HUES6 (cell line): ENCODE results near the gene TNC.

Experiments
- H3K27ac ChIP-seq: 2 replicates; pipeline ENCODE4 v1.7.0; 2013; ENCODE audit warnings: low read depth, mild to moderate bottlenecking, low read length, inconsistent platforms
- H3K27me3 ChIP-seq: 2 replicates; pipeline ENCODE4 v1.6.1; 2013; ENCODE audit warnings: low read length; ENCODE audit not compliant: control insufficient read depth, insufficient read depth
- H3K36me3 ChIP-seq: 2 replicates; pipeline ENCODE4 v1.6.1; 2013; ENCODE audit warnings: low read length; ENCODE audit not compliant: control insufficient read depth, insufficient read depth
- H3K4me1 ChIP-seq: 2 replicates; pipeline ENCODE4 v1.6.1; 2013; ENCODE audit warnings: low read length; ENCODE audit not compliant: control insufficient read depth, insufficient read depth
- H3K4me3 ChIP-seq: 2 replicates; pipeline ENCODE4 v1.5.1; 2013; ENCODE audit warnings: low read depth, low read length
- H3K9ac ChIP-seq: one replicate; pipeline ENCODE4 v1.6.1; 2013; ENCODE audit warnings: mild to moderate bottlenecking, low read length
- H3K9me3 ChIP-seq: 2 replicates; pipeline ENCODE4 v1.6.1; 2013; ENCODE audit warnings: low read depth, low read length; ENCODE audit not compliant: control insufficient read depth, insufficient read depth

Gene TNC

DNA sequence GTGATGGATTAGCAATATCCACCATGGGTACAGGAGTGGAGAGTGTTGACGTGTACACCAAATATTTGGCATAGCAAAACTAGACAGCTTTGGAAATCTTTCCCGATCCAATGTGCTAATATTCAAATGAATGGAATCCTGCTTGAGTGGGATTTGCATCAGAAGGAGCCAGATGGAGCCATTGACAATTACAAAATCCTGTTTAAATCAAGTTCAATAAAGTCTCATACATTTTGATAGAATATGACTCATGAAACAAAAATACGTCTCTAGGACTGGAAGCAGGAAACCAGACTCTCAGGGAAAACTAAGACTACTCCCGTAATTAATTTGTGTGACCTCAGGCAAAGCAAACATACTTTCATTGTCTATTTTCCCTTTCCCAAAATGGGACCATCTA, 13.0 kb downstream of the TNC start:
- Histone ChIP-seq H3K27ac (no peak overlapping the region), H3K27me3 (no peaks in the 10 kb centered on the region), H3K36me3 (no peaks in the 10 kb centered on the region; the same call in 1 of the 2 replicates), H3K4me3 (no peak overlapping the region), H3K4me1 (no peaks in the 10 kb centered on the region; the same call in 1 of the 2 replicates), H3K9me3 (no peaks in the 10 kb centered on the region), H3K9ac (no peak overlapping the region)

DNA sequence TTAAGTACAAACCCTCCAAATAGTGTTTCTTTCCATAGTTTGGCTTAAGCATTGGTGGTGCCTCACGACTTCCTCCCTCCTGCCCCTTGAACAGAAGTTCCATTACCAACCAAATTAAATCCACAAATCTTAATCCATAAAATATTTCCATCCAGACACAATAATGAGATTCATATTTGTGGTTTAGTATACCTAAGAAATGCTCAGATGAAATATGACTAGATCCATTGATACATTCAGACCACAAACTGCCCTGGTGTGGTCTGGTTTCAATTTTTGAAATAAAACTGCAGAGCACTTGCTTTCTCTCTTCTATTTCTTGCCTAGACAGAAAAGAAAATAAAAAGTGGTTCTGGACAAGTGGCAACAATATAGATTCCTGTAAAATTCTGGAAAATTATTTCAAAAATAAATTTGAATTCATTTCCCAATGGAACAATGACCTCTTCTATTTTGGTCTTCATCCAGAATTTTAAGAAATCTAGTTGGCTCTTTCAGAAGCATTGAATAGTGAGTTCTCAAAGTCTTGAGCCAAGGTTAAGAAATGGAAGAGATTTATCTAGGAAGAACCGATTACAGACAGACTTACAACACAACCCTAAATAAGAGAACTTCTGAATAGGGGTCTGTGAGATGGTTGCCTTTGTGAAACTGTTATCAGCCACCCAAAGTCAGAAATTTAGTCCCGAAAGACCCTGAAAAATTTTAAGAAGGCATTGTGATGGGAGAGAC, 14.0 kb downstream of the TNC start:
- Histone ChIP-seq H3K27me3 (no peaks in the 10 kb centered on the region), H3K4me3 (no peak overlapping the region), H3K9me3 (no peaks in the 10 kb centered on the region), H3K36me3 (no peaks in the 10 kb centered on the region; the same call in 1 of the 2 replicates), H3K4me1 (no peaks in the 10 kb centered on the region), H3K9ac (no peak overlapping the region), H3K27ac (no peak overlapping the region)

DNA sequence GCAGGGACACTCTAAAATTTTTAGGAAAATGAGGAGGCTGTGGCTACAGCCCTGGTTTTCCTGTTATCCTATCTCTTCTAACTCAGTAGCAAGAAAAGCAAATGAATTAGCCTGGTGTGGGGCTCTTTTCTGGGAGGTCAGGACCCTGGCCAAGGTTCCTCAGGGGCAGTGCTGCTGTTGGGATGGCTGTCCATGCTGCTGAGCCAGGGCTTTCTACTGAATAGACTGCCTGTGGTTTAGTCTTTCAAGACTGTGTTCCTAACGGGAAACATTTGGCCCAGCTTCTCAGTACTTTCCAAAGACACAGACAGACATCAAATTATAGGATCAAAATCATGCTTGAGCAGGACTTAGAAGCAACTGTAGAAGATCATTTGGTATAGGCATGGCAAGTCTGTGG, 18.1 kb downstream of the TNC start:
- no peak overlapping the region for H3K9ac ChIP-seq
- H3K36me3 ChIP-seq = no peaks in the 10 kb centered on the region; the same call in 1 of the 2 replicates
- H3K27me3 ChIP-seq = no peaks in the 10 kb centered on the region; the same call in 1 of the 2 replicates
- no peak overlapping the region for H3K4me3 ChIP-seq
- H3K27ac ChIP-seq = no peak overlapping the region
- H3K4me1 ChIP-seq = no peaks in the 10 kb centered on the region
- H3K9me3 ChIP-seq = no peaks in the 10 kb centered on the region

DNA sequence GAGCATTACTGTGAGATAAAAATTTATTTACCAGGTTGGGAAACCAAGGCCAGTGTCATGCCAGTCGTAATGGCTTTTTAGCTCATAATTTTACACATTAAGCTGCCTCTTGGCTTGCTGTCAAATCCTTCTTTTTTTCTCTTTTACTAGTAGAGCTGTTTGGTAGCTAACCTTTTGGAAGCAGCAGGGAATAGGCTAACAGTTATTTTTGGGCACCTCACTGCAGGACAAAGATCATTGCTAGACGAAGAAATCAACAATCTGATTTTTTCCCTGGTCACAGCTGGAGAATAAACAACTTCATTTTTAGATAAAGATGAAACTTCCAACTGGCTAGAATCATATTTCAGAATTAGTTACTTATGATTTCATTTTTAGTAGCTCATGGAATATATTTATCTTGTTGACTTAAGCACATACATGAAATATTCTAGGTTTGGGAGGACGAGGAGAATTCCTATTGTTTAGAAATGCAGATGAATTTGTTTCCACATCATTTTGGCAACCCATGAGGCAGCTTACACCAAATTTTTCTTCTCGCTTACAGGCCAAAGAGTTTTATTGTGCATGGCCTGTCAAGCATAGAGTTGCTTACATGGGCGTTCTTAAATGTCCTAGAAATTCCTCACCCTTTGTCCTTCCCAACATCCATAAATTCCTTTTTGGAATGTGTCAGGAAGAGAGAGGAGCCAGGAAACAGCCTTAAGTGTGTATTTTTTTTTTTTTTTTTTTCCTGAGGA, 19.6 kb downstream of the TNC start:
- no peaks in the 10 kb centered on the region for H3K9me3 ChIP-seq
- no peak overlapping the region for H3K27ac ChIP-seq
- no peak overlapping the region for H3K4me3 ChIP-seq
- peaks cover 13% of the 10 kb centered on the region for H3K4me1 ChIP-seq
- no peak overlapping the region for H3K9ac ChIP-seq
- H3K27me3 ChIP-seq = no peaks in the 10 kb centered on the region; the same call in 1 of the 2 replicates
- H3K36me3 ChIP-seq = no peaks in the 10 kb centered on the region

DNA sequence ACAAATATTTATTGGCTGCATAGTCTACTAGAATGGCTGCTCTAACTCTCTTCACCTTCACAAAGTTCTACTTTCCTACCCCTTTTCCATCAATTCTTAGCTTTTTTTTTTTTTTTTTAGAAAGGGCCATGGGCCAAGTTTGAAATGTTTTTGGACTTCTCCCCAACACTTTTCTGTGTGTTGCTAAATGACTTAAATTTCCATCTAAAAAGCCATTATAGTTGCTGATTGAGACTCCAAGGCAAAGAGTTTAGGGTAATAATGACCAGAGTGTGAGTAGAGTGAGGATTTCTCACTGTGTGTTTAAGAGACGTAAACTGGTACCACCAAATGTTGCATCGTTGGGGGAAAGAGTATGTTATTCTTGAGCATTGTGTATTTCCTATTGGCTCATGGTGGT, 24.4 kb downstream of the TNC start:
- no peak overlapping the region for H3K9ac ChIP-seq
- no peak overlapping the region for H3K27ac ChIP-seq
- H3K27me3 ChIP-seq = no peaks in the 10 kb centered on the region; the same call in 1 of the 2 replicates
- H3K9me3 ChIP-seq = no peaks in the 10 kb centered on the region
- H3K4me1 ChIP-seq = peaks cover 21% of the 10 kb centered on the region
- no peak overlapping the region for H3K4me3 ChIP-seq
- peaks cover 8% of the 10 kb centered on the region; the same call in 1 of the 2 replicates for H3K36me3 ChIP-seq

DNA sequence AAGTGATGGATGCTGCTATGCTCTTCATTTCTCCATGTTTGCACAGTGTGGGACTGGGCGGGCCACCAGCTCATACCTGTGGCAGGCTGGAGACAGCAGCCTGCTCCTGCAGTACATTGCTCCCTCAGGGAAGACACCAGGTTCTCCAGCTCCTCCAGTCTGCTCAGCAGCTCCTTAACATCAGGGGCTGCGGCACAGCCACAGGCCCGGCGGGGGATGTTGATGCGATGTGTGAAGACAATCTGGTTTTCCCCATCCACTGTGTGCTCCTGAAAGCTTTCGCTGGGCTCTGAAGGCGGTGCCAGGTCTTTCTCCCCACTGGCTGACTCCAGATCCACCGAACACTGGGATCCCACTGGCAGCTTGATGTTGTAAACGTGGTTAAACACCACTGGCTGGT, 27.5 kb downstream of the TNC start:
- peaks cover 21% of the 10 kb centered on the region for H3K4me1 ChIP-seq
- H3K27me3 ChIP-seq = no peaks in the 10 kb centered on the region
- H3K36me3 ChIP-seq = peaks cover 27% of the 10 kb centered on the region; the same call in 1 of the 2 replicates
- H3K27ac ChIP-seq = no peak overlapping the region
- no peaks in the 10 kb centered on the region for H3K9me3 ChIP-seq
- no peak overlapping the region for H3K9ac ChIP-seq
- no peak overlapping the region for H3K4me3 ChIP-seq

DNA sequence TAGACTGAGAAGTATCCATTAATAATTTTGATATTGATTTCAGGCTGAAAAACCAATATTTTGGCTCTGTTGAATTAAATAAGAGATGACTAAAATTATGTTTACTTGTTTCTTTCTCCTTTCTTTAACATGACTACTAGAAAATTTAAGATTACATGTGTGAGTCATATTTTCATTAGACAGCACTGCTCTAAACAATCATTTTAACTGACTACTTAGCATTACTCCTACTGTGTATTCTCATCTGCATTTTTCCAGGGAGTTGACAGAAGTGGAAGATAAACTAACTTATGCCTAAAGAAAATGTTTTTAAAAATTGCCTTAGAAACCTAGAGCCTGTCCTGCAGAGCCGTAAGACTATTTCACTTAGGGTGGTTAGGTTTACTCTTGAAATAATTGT, 29.1 kb downstream of the TNC start:
- no peak overlapping the region for H3K4me3 ChIP-seq
- no peaks in the 10 kb centered on the region for H3K9me3 ChIP-seq
- H3K9ac ChIP-seq = no peak overlapping the region
- no peaks in the 10 kb centered on the region for H3K27me3 ChIP-seq
- peaks cover 39% of the 10 kb centered on the region; the same call in 1 of the 2 replicates for H3K36me3 ChIP-seq
- H3K27ac ChIP-seq = no peak overlapping the region
- H3K4me1 ChIP-seq = peaks cover 19% of the 10 kb centered on the region

DNA sequence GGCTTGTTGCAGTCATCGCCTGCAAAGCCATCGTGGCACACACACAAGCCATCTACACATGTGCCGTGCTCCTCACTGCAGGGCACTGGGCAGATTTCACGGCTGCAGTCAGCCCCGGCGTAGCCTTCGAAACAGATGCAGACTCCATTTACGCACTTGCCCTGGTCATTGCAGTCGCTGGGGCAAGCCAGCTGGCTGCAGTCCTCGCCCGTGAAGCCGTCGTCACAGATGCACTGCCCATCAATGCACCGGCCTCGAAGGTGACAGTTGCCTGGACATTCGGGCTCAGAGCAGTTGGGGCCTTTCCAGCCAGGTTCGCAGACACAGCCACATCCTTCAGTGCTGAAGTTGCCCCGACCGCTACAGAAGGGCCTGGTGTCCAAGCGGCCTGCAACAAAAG, 31.1 kb downstream of the TNC start:
- Histone ChIP-seq H3K4me1 (0 out of 2 replicates have a peak, but pooled peaks cover 9% of the 10 kb centered on the region), H3K9ac (no peak overlapping the region), H3K27ac (no peak overlapping the region), H3K9me3 (no peaks in the 10 kb centered on the region), H3K27me3 (no peaks in the 10 kb centered on the region), H3K36me3 (peaks cover 51% of the 10 kb centered on the region; the same call in 1 of the 2 replicates), H3K4me3 (no peak overlapping the region)

DNA sequence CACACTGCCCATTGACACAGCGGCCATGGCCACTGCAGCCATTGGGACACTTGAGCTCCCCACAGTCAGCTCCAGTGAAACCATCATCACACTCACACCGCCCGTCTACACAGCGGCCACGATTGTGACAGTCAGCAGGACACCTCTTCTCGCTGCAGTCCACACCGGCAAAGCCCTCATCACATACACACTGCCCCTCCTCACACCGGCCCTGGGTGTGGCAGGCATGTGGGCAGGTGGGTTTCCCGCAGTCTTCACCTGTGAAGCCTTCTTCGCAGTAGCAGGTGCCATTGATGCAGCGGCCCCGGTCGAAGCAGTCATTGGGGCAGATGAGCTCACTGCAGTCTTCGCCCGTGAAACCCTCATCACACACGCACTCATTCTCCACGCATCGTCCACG, 31.5 kb downstream of the TNC start:
- Histone ChIP-seq H3K4me1 (0 out of 2 replicates have a peak, but pooled peaks cover 9% of the 10 kb centered on the region), H3K9ac (no peak overlapping the region), H3K27ac (no peak overlapping the region), H3K9me3 (no peaks in the 10 kb centered on the region), H3K36me3 (peaks cover 55% of the 10 kb centered on the region; the same call in 1 of the 2 replicates), H3K27me3 (no peaks in the 10 kb centered on the region), H3K4me3 (no peak overlapping the region)

DNA sequence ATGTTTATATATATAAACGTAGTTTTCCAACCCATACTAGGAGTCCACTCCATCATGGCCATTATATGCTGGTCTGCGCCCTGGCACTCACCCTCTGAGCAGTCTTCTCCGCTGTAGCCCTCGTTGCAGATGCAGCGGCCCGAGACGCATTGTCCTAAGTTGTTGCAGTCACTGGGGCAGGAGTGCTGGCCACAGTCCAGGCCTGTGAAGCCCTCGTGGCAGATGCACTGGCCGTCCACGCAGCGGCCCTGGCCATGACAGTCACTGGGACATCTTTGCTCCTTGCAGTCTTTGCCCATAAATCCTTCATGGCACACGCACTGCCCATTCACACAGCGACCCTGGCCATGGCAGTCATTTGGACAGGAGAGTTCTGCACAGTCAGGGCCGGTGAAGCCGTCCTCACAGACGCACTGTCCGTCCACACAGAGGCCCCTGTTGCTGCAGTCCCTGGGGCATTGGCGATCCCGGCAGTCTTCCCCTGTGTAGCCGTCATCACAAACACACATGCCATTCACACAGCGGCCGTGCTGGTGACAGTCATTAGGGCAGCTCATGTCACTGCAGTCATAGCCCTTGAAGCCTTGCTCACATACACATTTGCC, 32.1 kb downstream of the TNC start:
- no peak overlapping the region for H3K9ac ChIP-seq
- H3K9me3 ChIP-seq = no peaks in the 10 kb centered on the region
- no peaks in the 10 kb centered on the region for H3K27me3 ChIP-seq
- H3K27ac ChIP-seq = no peak overlapping the region
- 0 out of 2 replicates have a peak, but pooled peaks cover 11% of the 10 kb centered on the region for H3K4me1 ChIP-seq
- H3K4me3 ChIP-seq = no peak overlapping the region
- peaks cover 61% of the 10 kb centered on the region; the same call in 1 of the 2 replicates for H3K36me3 ChIP-seq

DNA sequence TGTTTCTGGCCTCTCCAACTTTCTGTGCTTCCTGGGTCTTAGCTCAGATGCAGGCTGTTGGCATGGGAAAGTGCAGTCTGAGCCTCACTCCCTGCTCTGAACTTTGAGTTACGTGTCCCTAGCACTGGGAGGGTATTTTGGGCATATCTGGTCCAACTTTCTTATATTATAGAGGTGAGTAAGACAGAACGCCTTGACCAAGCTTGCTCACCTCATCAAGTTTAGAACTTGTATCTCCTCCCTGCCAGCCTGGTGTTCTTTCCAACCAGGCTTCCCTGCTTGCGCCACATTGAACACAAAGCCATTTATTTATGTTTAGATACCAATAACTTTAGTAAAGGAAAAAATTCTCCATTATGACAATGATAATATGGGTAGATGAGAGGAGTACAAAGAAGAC, 33.2 kb downstream of the TNC start:
- H3K9ac ChIP-seq = no peak overlapping the region
- no peaks in the 10 kb centered on the region for H3K27me3 ChIP-seq
- H3K4me1 ChIP-seq = peaks cover 17% of the 10 kb centered on the region; the same call in 1 of the 2 replicates
- H3K27ac ChIP-seq = no peak overlapping the region
- no peaks in the 10 kb centered on the region for H3K9me3 ChIP-seq
- H3K36me3 ChIP-seq = peaks cover 57% of the 10 kb centered on the region; the same call in 1 of the 2 replicates
- no peak overlapping the region for H3K4me3 ChIP-seq
